Adrenal gland (tissue), 12 donors: ENCODE results near the gene NRARP. TPM values are rescaled to one million over a fixed set of nuclear protein-coding genes. Genes with fewer than 3 reads are reported as not detected.

Experiments used
- DNase-seq, 7 donors: peaks; one replicate each; pipeline ENCODE4 v3.0.0-alpha.2; 2019 to 2020
- H3K27ac ChIP-seq, 5 donors: fragments of 200-600 bp; sonication (generic) in 4 of 5; 1 replicate in 3 of 5; 2 replicates in 2 of 5; pipeline versions ENCODE4 v1.5.1 to v1.8.0; 2016 to 2020; ENCODE audit warnings: mild to moderate bottlenecking in 1 of 5
- H3K27me3 ChIP-seq: fragments of 200-600 bp; 2 replicates; pipeline ENCODE4 v1.8.0; 2021
- H3K36me3 ChIP-seq, 2 donors: fragments of 200-600 bp; replicated peaks in 1 of 2; 1 replicate in 1 of 2; 2 replicates in 1 of 2; pipeline versions ENCODE4 v1.5.1 to v1.8.0; 2018 to 2022
- H3K4me1 ChIP-seq, 2 donors: fragments of 200-600 bp; replicated peaks in 1 of 2; 1 replicate in 1 of 2; 2 replicates in 1 of 2; pipeline versions ENCODE4 v1.5.1 to v1.8.0; 2018 to 2021
- H3K4me3 ChIP-seq, 4 donors: fragments of 200-600 bp; sonication (generic) in 3 of 4; one replicate each; pipeline ENCODE4 v1.5.1; 2016 to 2018
- H3K9me3 ChIP-seq, 3 donors: fragments of 200-600 bp; sonication (generic) in 1 of 3; replicated peaks in 1 of 3; 1 replicate in 2 of 3; 2 replicates in 1 of 3; pipeline versions ENCODE4 v1.5.1 to v1.8.0; 2016 to 2021
- CTCF ChIP-seq, 6 experiments: fragments of 450-650 bp in 4 of 6; fragments of 200-600 bp in 2 of 6; sonication (generic) in 1 of 6; IDR thresholded peaks; 1 replicate in 5 of 6; 2 replicates in 1 of 6; pipeline versions ENCODE4 v1.5.1 to v1.8.0; 2016 to 2021; ENCODE audit warnings: antibody characterized with exemption in 6 of 6, mild to moderate bottlenecking in 2 of 6, moderate library complexity in 1 of 6
- POLR2A ChIP-seq, 2 donors: fragments of 450-650 bp; IDR thresholded peaks; one replicate each; pipeline ENCODE4 v1.6.1; 2017; ENCODE audit warnings: antibody characterized with exemption in 2 of 2, mild to moderate bottlenecking in 2 of 2, moderate library complexity in 1 of 2
- WGBS, 4 donors: extraction: QIAGEN DNeasy Blood & Tissue Kit in 2 of 4; methylation state at CpG; one replicate each; pipeline versions ENCODE4 v1.1.5 to v1.1.7; 2013 to 2017; 5-methylcytosine and 5-hydroxymethylcytosine counted together
- intact Hi-C, 2 donors: fragments of 100-400 bp; cut with DNase I; formaldehyde crosslinking; loops; one replicate each; pipeline versions ENCODE4 v1.14.1 to v1.15.0; 2022 to 2023
- polyA plus RNA-seq, 3 donors: library from polyadenylated mRNA; stranded (reverse); fragments of 200-250 nt in 2 of 3; fragments of 350-450 nt in 1 of 3; fragmentation: Illumina TruSeq in 1 of 3; extraction: RNeasy Lipid Tissue Mini Kit (QIAGEN cat#74804) in 1 of 3; gene quantifications; one replicate each; pipeline ENCODE4 v1.2.3, GENCODE V29; 2013 to 2014
- total RNA-seq, 9 donors: library from RNA; depleted of rRNA in 4 of 9; stranded (reverse); fragments of >200 nt in 4 of 9; fragments of 120-200 nt in 1 of 9; fragmentation: NEBNext Ultra II Directional in 1 of 9; extraction: Animal tissue kit (Norgen Biotek cat#: 25700) in 1 of 9; gene quantifications; one replicate each; pipeline versions ENCODE4 v1.1.0 to v1.2.4, GENCODE V29; 2013 to 2023
- donor health status: healthy with polysubstance abuse.
- donor health status: Bipolar disorder and iron deficiency.
- donor health status: DM: yes; HTN: yes; CAD: no.
- donor health status: DM: no; HTN: no; CAD: no.
- donor health status: DM: no; HTN: no; CAD: no.
- donor health status: DM: yes; HTN: yes; CAD: no.

The NRARP gene
- total and polyA plus RNA-seq, 12 donors: 0.59 to 11.2 (median 2.7) TPM

- TF ChIP-seq POLR2A (IDR thresholded peaks at IDR 0.05) (no peak), CTCF (IDR thresholded peaks at IDR 0.05) (no peak)
- H3K27me3 ChIP-seq: no peaks in the 10 kb centered on the region
- 89 to 97% (median 93%) methylated on average over 10 of the region's 10 CpGs for WGBS, 4 donors
- no peaks in the 10 kb centered on the region for H3K4me1 ChIP-seq
- intact Hi-C loops: no loop called here
- H3K36me3 ChIP-seq: no peaks in the 10 kb centered on the region
- no peak overlapping the region for H3K27ac ChIP-seq
- no peak for DNase-seq
- H3K4me3 ChIP-seq: no peak overlapping the region
- no peaks in the 10 kb centered on the region for H3K9me3 ChIP-seq
Measured at GRCh38 chr9:137325124-137325523, 23.1 kb upstream of the NRARP start.

GRCh38 chr9:137323531-137324331, 21.7 kb upstream of the NRARP start:
- intact Hi-C loops: no loop called here
- DNase-seq: no peak
- no peaks in the 10 kb centered on the region for H3K9me3 ChIP-seq
- WGBS, 4 donors: 93 to 97% (median 94%) methylated on average over 3 to 37 of the region's 37 CpGs
- no peaks in the 10 kb centered on the region for H3K27me3 ChIP-seq
- H3K4me3 ChIP-seq: no peak overlapping the region
- no peaks in the 10 kb centered on the region for H3K36me3 ChIP-seq
- no peaks in the 10 kb centered on the region for H3K4me1 ChIP-seq
- H3K27ac ChIP-seq: no peak overlapping the region
- no peak for TF ChIP-seq POLR2A (IDR thresholded peaks at IDR 0.05)

GRCh38 chr9:137321726-137322361, 19.8 kb upstream of the NRARP start:
- TF ChIP-seq CTCF (IDR thresholded peaks at IDR 0.05): no peak
- TF ChIP-seq POLR2A (IDR thresholded peaks at IDR 0.05): no peak
- Histone ChIP-seq H3K4me3 (no peak overlapping the region), H3K27ac (no peak overlapping the region), H3K27me3 (no peaks in the 10 kb centered on the region), H3K4me1 (no peaks in the 10 kb centered on the region), H3K36me3 (no peaks in the 10 kb centered on the region), H3K9me3 (no peaks in the 10 kb centered on the region)
- WGBS, 4 donors: 88 to 92% (median 90%) methylated on average over 11 to 22 of the region's 22 CpGs
- intact Hi-C loops: no loop called here
- DNase-seq: no peak

GRCh38 chr9:137320555-137321384, 18.7 kb upstream of the NRARP start:
- H3K4me3 ChIP-seq: no peak overlapping the region
- TF ChIP-seq CTCF (IDR thresholded peaks at IDR 0.05) (no peak), POLR2A (IDR thresholded peaks at IDR 0.05) (no peak)
- peak overlapping the region in 1 of 5 donors; percentile 35 for H3K27ac ChIP-seq
- H3K4me1 ChIP-seq: peaks cover 0 to 9% of the 10 kb centered on the region in 2 donors
- H3K27me3 ChIP-seq: peaks cover 8% of the 10 kb centered on the region
- DNase-seq: peak in 4 of 7 donors; percentile 7 to 63 (median 36)
- no peaks in the 10 kb centered on the region for H3K36me3 ChIP-seq
- no peaks in the 10 kb centered on the region for H3K9me3 ChIP-seq
- intact Hi-C loops: no loop called here
- 53 to 67% (median 59%) methylated on average over 8 to 24 of the region's 24 CpGs for WGBS, 4 donors
